Keratinocyte (primary cell): Measurements from ENCODE around the gene CBX7. TPM values are rescaled to one million over a fixed set of nuclear protein-coding genes. Genes with fewer than 3 reads are reported as not detected.

ENCODE experiments used
- DNase-seq: peaks from one replicate; pipeline ENCODE4 v3.0.0-alpha.2; 2011; ENCODE audit warnings: low read depth, missing footprints, low spot score
- FAIRE-seq: peaks from 2 replicates; lab custom pipeline; 2011; peaks lifted over from hg19 to GRCh38; lab: Jason Lieb, UNC
- H2AFZ ChIP-seq: 2 replicates; pipeline ENCODE4 v1.6.0; 2012; ENCODE audit warnings: low read length, control low read depth, inconsistent platforms; ENCODE audit not compliant: control insufficient read depth
- H3K27ac ChIP-seq: 2 replicates; pipeline ENCODE4 v1.5.1; 2011; ENCODE audit warnings: low read length; ENCODE audit not compliant: control insufficient read depth, insufficient read depth
- H3K27me3 ChIP-seq: 3 replicates; pipeline ENCODE4 v1.6.0; 2011; ENCODE audit warnings: low read length; ENCODE audit not compliant: control insufficient read depth, insufficient read depth; ENCODE audit errors: extremely low read depth
- H3K36me3 ChIP-seq, 2 experiments: 2 replicates in 1 of 2; 3 replicates in 1 of 2; pipeline ENCODE4 v1.5.1; 2011; ENCODE audit warnings: low read length in 2 of 2, mild to moderate bottlenecking in 1 of 2; ENCODE audit not compliant: control insufficient read depth in 2 of 2, insufficient read depth in 2 of 2; ENCODE audit errors: extremely low read depth in 1 of 2
- H3K4me1 ChIP-seq: 3 replicates; pipeline ENCODE4 v1.5.1; 2011; ENCODE audit warnings: low read length; ENCODE audit not compliant: control insufficient read depth, insufficient read depth; ENCODE audit errors: extremely low read depth
- H3K4me2 ChIP-seq: 3 replicates; pipeline ENCODE4 v1.6.0; 2011; ENCODE audit warnings: low read depth, low read length; ENCODE audit not compliant: control insufficient read depth, insufficient read depth; ENCODE audit errors: extremely low read depth
- H3K4me3 ChIP-seq, 3 experiments: fragments of 200-600 bp in 1 of 3; sonication (generic) in 1 of 3; 2 replicates in 2 of 3; 3 replicates in 1 of 3; pipeline ENCODE4 v1.5.1; 2011 to 2016; ENCODE audit warnings: low read length in 3 of 3, mild to moderate bottlenecking in 3 of 3, control low read depth in 2 of 3, inconsistent platforms in 1 of 3, low read depth in 1 of 3, mixed read lengths in 1 of 3, mixed run types in 1 of 3, moderate library complexity in 1 of 3; ENCODE audit not compliant: control insufficient read depth in 2 of 3, insufficient read depth in 2 of 3; ENCODE audit errors: extremely low read depth in 1 of 3
- H3K79me2 ChIP-seq: 2 replicates; pipeline ENCODE4 v1.6.0; 2012; ENCODE audit warnings: low read length; ENCODE audit not compliant: control insufficient read depth, insufficient read depth
- H3K9ac ChIP-seq: 3 replicates; pipeline ENCODE4 v1.6.0; 2011; ENCODE audit warnings: low read length; ENCODE audit not compliant: control insufficient read depth, insufficient read depth; ENCODE audit errors: extremely low read depth
- H3K9me1 ChIP-seq: 3 replicates; pipeline ENCODE4 v1.6.0; 2011; ENCODE audit warnings: low read length; ENCODE audit not compliant: control insufficient read depth, insufficient read depth; ENCODE audit errors: extremely low read depth
- H3K9me3 ChIP-seq: 2 replicates; pipeline ENCODE4 v1.5.1; 2012; ENCODE audit warnings: low read depth, low read length; ENCODE audit not compliant: control insufficient read depth
- H4K20me1 ChIP-seq: 3 replicates; pipeline ENCODE4 v1.6.0; 2011; ENCODE audit warnings: low read length; ENCODE audit not compliant: control insufficient read depth, insufficient read depth; ENCODE audit errors: extremely low read depth
- CTCF ChIP-seq, 3 experiments: IDR thresholded peaks in 1 of 3; conservative IDR thresholded peaks in 1 of 3; optimal IDR thresholded peaks in 1 of 3; 2 replicates in 2 of 3; 3 replicates in 1 of 3; pipeline versions ENCODE3 to v1.5.1; 2011; ENCODE audit warnings: low read length in 3 of 3, mild to moderate bottlenecking in 3 of 3, moderate library complexity in 2 of 3, control low read depth in 1 of 3, inconsistent platforms in 1 of 3; ENCODE audit not compliant: insufficient read depth in 2 of 3; ENCODE audit errors: extremely low read depth in 1 of 3
- EZH2 ChIP-seq: IDR thresholded peaks from one replicate; pipeline ENCODE4 v1.6.1; 2012; ENCODE audit warnings: inconsistent platforms, mild to moderate bottlenecking, low read length, moderate library complexity
- dilution Hi-C: fragments of 300-500 bp; cut with MboI; formaldehyde crosslinking; loops from one replicate; pipeline ENCODE4 v1.7.0; 2020; ENCODE audit warnings: low sequenced_read_pairs; ENCODE audit not compliant: extremely low pct_ligation_motif_present
- polyA plus RNA-seq, 5 experiments: library from polyadenylated mRNA; depleted of rRNA in 3 of 5; stranded (reverse) in 3 of 5; stranded (forward) in 1 of 5; unstranded in 1 of 5; fragments of >200 nt; gene quantifications; 1 replicate in 1 of 5; 2 replicates in 3 of 5; 3 replicates in 1 of 5; pipeline versions ENCODE4 v1.2.1 to v1.2.3, GENCODE V29; 2011 to 2012; ENCODE audit warnings: missing spikeins in 2 of 5, low read depth in 1 of 5, low replicate concordance in 1 of 5

The CBX7 gene
- polyA plus RNA-seq, 1 donor (not counting 4 experiments of a cell fraction or from before 2014, with no cell fraction given): 1.3 TPM

GRCh38 chr22:39134366-39135091 lies 18.0 kb downstream of the CBX7 start:
- Histone ChIP-seq H3K4me1 (no peaks in the 10 kb centered on the region), H4K20me1 (no peaks in the 10 kb centered on the region), H3K79me2 (no peaks in the 10 kb centered on the region), H3K4me2 (no peak overlapping the region), H2AFZ (no peak overlapping the region), H3K27me3 (peaks cover 17% of the 10 kb centered on the region), H3K36me3 (no peaks in the 10 kb centered on the region), H3K4me3 (no peak overlapping the region), H3K9me3 (no peaks in the 10 kb centered on the region), H3K9ac (no peak overlapping the region), H3K9me1 (no peaks in the 10 kb centered on the region), H3K27ac (no peak overlapping the region)
- TF ChIP-seq EZH2: no peak
- no peak for TF ChIP-seq CTCF (optimal IDR thresholded peaks at IDR 0.05 in 1 of 3, IDR thresholded peaks at IDR 0.05 in 1 of 3, conservative IDR thresholded peaks at IDR 0.05 in 1 of 3; ENCODE audit: extremely low read depth in 1 of 3, insufficient read depth in 2 of 3, low read length in 3 of 3)
- DNase-seq (no peak), FAIRE-seq (no peak)
- dilution Hi-C loops: no loop called here

GRCh38 chr22:39133871-39134270 lies 18.6 kb downstream of the CBX7 start:
- dilution Hi-C loops: no loop called here
- Histone ChIP-seq H3K4me2 (no peak overlapping the region), H3K4me3 (no peak overlapping the region), H3K27ac (no peak overlapping the region), H3K9ac (no peak overlapping the region), H3K27me3 (peaks cover 17% of the 10 kb centered on the region), H3K36me3 (no peaks in the 10 kb centered on the region), H3K9me1 (no peaks in the 10 kb centered on the region), H3K9me3 (no peaks in the 10 kb centered on the region), H2AFZ (no peak overlapping the region), H4K20me1 (no peaks in the 10 kb centered on the region), H3K4me1 (no peaks in the 10 kb centered on the region), H3K79me2 (no peaks in the 10 kb centered on the region)
- no peak for DNase-seq
- TF ChIP-seq EZH2 (no peak), CTCF (optimal IDR thresholded peaks at IDR 0.05 in 1 of 3, IDR thresholded peaks at IDR 0.05 in 1 of 3, conservative IDR thresholded peaks at IDR 0.05 in 1 of 3; ENCODE audit: extremely low read depth in 1 of 3, insufficient read depth in 2 of 3, low read length in 3 of 3) (no peak)
- no peak for FAIRE-seq
